ENCODE results near the gene LPP.

- TF ChIP-seq, protein P1, sequence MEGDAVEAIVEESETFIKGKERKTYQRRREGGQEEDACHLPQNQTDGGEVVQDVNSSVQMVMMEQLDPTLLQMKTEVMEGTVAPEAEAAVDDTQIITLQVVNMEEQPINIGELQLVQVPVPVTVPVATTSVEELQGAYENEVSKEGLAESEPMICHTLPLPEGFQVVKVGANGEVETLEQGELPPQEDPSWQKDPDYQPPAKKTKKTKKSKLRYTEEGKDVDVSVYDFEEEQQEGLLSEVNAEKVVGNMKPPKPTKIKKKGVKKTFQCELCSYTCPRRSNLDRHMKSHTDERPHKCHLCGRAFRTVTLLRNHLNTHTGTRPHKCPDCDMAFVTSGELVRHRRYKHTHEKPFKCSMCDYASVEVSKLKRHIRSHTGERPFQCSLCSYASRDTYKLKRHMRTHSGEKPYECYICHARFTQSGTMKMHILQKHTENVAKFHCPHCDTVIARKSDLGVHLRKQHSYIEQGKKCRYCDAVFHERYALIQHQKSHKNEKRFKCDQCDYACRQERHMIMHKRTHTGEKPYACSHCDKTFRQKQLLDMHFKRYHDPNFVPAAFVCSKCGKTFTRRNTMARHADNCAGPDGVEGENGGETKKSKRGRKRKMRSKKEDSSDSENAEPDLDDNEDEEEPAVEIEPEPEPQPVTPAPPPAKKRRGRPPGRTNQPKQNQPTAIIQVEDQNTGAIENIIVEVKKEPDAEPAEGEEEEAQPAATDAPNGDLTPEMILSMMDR (IDR thresholded peaks at IDR 0.05): no peak
- no peak for TF ChIP-seq POLR2A (IDR thresholded peaks at IDR 0.05)
Measured at GRCh38 chr3:188497021-188497420, 343.1 kb downstream of the LPP start.

All from right lobe of liver (tissue), 4 donors.